A549 (cell line): ENCODE data around the gene SLC7A10.

ENCODE experiments used
- CEBPB ChIP-seq, 2 experiments: fragments of >200 bp in 1 of 2; sonication (Bioruptor Twin) in 1 of 2; formaldehyde crosslinking in 1 of 2; IDR thresholded peaks; 2 replicates each; pipeline ENCODE4 v1.6.1; 2012 to 2016
- CTCF ChIP-seq: fragments of >200 bp; sonication (Bioruptor Twin); formaldehyde crosslinking; IDR thresholded peaks from 3 replicates; pipeline ENCODE4 v1.5.1; 2016
- EP300 ChIP-seq, 2 experiments: fragments of >200 bp; sonication (Bioruptor Twin); formaldehyde crosslinking; IDR thresholded peaks; 2 replicates in 1 of 2; 3 replicates in 1 of 2; pipeline ENCODE4 v1.6.1; 2016 to 2017
- GATA3 ChIP-seq: IDR thresholded peaks from 2 replicates; pipeline ENCODE4 v1.6.1; 2012; ENCODE audit warnings: borderline replicate concordance
- HDAC2 ChIP-seq: fragments of 200-600 bp; sonication (generic); IDR thresholded peaks from 2 replicates; pipeline ENCODE4 v1.6.1; 2016
- JUN ChIP-seq, 2 experiments: fragments of >200 bp; sonication (Bioruptor Twin); formaldehyde crosslinking; IDR thresholded peaks; 2 replicates in 1 of 2; 3 replicates in 1 of 2; pipeline ENCODE4 v1.6.1; 2016 to 2017
- KDM5A ChIP-seq: fragments of 200-600 bp; sonication (generic); IDR thresholded peaks from 2 replicates; pipeline ENCODE4 v1.6.1; 2016; ENCODE audit warnings: antibody characterized with exemption, mild to moderate bottlenecking
- MAX ChIP-seq: IDR thresholded peaks from 2 replicates; pipeline ENCODE4 v1.6.1; 2012
- PHF8 ChIP-seq: fragments of 200-600 bp; sonication (generic); IDR thresholded peaks from 2 replicates; pipeline ENCODE4 v1.6.1; 2016; ENCODE audit warnings: low read depth, mild to moderate bottlenecking, antibody characterized with exemption, moderate library complexity, borderline replicate concordance
- POLR2A ChIP-seq: IDR thresholded peaks from 2 replicates; pipeline ENCODE4 v1.6.1; 2012; ENCODE audit warnings: mild to moderate bottlenecking, low read length
- RAD21 ChIP-seq, 2 experiments: fragments of >200 bp in 1 of 2; sonication (Bioruptor Twin) in 1 of 2; formaldehyde crosslinking in 1 of 2; IDR thresholded peaks in 1 of 2; conservative IDR thresholded peaks in 1 of 2; 2 replicates in 1 of 2; 3 replicates in 1 of 2; pipeline ENCODE4 v1.6.1; 2012 to 2018; ENCODE audit warnings: inconsistent platforms in 1 of 2
- TF ChIP-seq, protein P1 (sequence below): fragments of 200-600 bp; sonication (generic); IDR thresholded peaks from 2 replicates; pipeline ENCODE4 v1.6.1; 2016; ENCODE audit warnings: antibody characterized with exemption, mild to moderate bottlenecking, moderate library complexity

DNA sequence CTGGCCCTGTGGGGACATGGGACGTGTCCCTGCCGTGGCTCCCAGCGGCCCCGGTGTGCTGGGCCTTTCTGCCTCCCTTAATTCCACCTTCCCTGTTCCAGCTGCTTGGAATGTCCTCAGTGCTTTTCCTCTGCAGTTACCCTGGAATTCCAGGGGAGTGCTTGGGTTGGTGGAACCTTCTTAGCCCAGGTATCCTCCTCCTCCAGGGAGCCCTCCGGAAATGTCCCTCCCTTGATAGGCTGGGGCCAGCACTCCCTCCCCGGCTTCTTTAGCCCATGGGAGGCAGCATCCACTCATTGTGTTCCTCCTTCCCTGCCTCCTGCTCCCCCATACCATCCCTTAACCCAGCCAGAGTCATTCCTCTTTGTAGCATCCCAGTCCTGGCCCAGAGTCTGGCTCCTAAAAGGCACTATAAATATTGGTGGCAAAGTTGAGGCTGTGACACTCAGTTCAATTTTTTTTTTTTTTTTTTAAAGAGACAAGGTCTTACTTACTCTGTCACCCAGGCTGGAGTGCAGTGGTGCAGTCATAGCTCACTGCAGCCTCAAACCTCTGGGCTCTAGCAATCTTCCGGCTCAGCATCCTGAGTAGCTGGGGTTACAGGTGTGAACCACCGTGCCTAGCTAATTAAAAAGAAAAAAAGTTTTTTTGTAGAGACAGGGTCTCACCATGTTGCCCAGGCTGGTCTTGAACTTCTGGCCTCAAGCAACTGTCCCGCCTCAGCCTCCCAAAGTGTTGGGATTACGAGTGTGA, 13.7 kb upstream of the SLC7A10 start:
- TF ChIP-seq POLR2A (no peak), JUN (IDR thresholded peaks at IDR 0.05) (no peak), MAX (no peak), CEBPB (IDR thresholded peaks at IDR 0.05) (no peak), CTCF (no peak), GATA3 (no peak), KDM5A (no peak), EP300 (IDR thresholded peaks at IDR 0.05) (no peak), RAD21 (conservative IDR thresholded peaks at IDR 0.05 in 1 of 2, IDR thresholded peaks at IDR 0.05 in 1 of 2) (no peak), HDAC2 (no peak), PHF8 (no peak)
- TF ChIP-seq, protein P1, sequence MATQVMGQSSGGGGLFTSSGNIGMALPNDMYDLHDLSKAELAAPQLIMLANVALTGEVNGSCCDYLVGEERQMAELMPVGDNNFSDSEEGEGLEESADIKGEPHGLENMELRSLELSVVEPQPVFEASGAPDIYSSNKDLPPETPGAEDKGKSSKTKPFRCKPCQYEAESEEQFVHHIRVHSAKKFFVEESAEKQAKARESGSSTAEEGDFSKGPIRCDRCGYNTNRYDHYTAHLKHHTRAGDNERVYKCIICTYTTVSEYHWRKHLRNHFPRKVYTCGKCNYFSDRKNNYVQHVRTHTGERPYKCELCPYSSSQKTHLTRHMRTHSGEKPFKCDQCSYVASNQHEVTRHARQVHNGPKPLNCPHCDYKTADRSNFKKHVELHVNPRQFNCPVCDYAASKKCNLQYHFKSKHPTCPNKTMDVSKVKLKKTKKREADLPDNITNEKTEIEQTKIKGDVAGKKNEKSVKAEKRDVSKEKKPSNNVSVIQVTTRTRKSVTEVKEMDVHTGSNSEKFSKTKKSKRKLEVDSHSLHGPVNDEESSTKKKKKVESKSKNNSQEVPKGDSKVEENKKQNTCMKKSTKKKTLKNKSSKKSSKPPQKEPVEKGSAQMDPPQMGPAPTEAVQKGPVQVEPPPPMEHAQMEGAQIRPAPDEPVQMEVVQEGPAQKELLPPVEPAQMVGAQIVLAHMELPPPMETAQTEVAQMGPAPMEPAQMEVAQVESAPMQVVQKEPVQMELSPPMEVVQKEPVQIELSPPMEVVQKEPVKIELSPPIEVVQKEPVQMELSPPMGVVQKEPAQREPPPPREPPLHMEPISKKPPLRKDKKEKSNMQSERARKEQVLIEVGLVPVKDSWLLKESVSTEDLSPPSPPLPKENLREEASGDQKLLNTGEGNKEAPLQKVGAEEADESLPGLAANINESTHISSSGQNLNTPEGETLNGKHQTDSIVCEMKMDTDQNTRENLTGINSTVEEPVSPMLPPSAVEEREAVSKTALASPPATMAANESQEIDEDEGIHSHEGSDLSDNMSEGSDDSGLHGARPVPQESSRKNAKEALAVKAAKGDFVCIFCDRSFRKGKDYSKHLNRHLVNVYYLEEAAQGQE, result no peak
